NT2/D1 (cell line): ENCODE results near the gene UQCC2.

Source experiments
- SUZ12 ChIP-seq: IDR thresholded peaks from 2 replicates; pipeline ENCODE4 v1.6.1; 2011; ENCODE audit not compliant: insufficient read length, insufficient read depth; ENCODE audit errors: extremely low read depth
- YY1 ChIP-seq: IDR thresholded peaks from 2 replicates; pipeline ENCODE4 v1.6.1; 2011; ENCODE audit not compliant: insufficient read length, insufficient read depth
- ZNF274 ChIP-seq: IDR thresholded peaks from 2 replicates; pipeline ENCODE4 v1.6.1; 2011; ENCODE audit warnings: mild to moderate bottlenecking, low read depth, low read length

GRCh38 chr6:33733709-33734007 is 22.2 kb upstream of the UQCC2 start:
- TF ChIP-seq YY1 (no peak), ZNF274 (no peak), SUZ12 (no peak)
